ENCODE results near the gene ASPHD1. TPM values are rescaled to one million over a fixed set of nuclear protein-coding genes. Genes with fewer than 3 reads are reported as not detected.
"Not testable (repeated sequence)": the region's sequence is repeated elsewhere in the genome, so short reads cannot be mapped to it uniquely, and the experiment has no call there.

ASPHD1 gene
- total RNA-seq, 4 donors from 2014 or later, result not detected

GRCh38 chr16:29906520-29907244 lies 6.4 kb downstream of the ASPHD1 start:
- no peak overlapping the region for H3K4me3 ChIP-seq (ENCODE audit: low read depth, poor library complexity, severe bottlenecking)
- DNase-seq (ENCODE audit: low spot score in 2 of 2), result no peak
- intact Hi-C loops (cut with DNase I; ENCODE audit: low total_unique reads), result loop anchor here (1.0 kb wide), 1 partner anchor 123 kb away; no protein-coding TSS in a partner anchor
- 81 to 83% methylated on average over 23 of the region's 23 CpGs for WGBS, 2 donors
- TF ChIP-seq POLR2A (IDR thresholded peaks at IDR 0.05) (no peak), CTCF (IDR thresholded peaks at IDR 0.05) (no peak)

GRCh38 chr16:29907973-29908372 lies 7.7 kb downstream of the ASPHD1 start:
- WGBS, 2 donors, result 71 to 73% methylated on average over 2 of the region's 2 CpGs
- H3K4me3 ChIP-seq (ENCODE audit: low read depth, poor library complexity, severe bottlenecking), result no peak overlapping the region
- TF ChIP-seq POLR2A (IDR thresholded peaks at IDR 0.05), result no peak
- TF ChIP-seq CTCF (IDR thresholded peaks at IDR 0.05), result no peak
- intact Hi-C loops (cut with DNase I; ENCODE audit: low total_unique reads), result loop anchor here (1.0 kb wide), 1 partner anchor 121 kb away; no protein-coding TSS in a partner anchor
- no peak for DNase-seq (ENCODE audit: low spot score in 2 of 2)

- H3K4me3 ChIP-seq (ENCODE audit: low read depth, poor library complexity, severe bottlenecking), result no peak overlapping the region
- TF ChIP-seq CTCF (IDR thresholded peaks at IDR 0.05), result no peak
- TF ChIP-seq POLR2A (IDR thresholded peaks at IDR 0.05), result no peak
- no peak for DNase-seq (ENCODE audit: low spot score in 2 of 2)
- 77 to 80% methylated on average over 2 of the region's 2 CpGs for WGBS, 2 donors
- intact Hi-C loops (cut with DNase I; ENCODE audit: low total_unique reads), result no loop called here
These were observed 8.5 kb downstream of the ASPHD1 start for GRCh38 chr16:29908719-29909220.

- 66 to 74% methylated on average over 2 of the region's 2 CpGs for WGBS, 2 donors
- H3K4me3 ChIP-seq (ENCODE audit: low read depth, poor library complexity, severe bottlenecking), result no peak overlapping the region
- no peak for DNase-seq (ENCODE audit: low spot score in 2 of 2)
- TF ChIP-seq POLR2A (IDR thresholded peaks at IDR 0.05), result no peak
- TF ChIP-seq CTCF (IDR thresholded peaks at IDR 0.05), result no peak
- intact Hi-C loops (cut with DNase I; ENCODE audit: low total_unique reads), result no loop called here
These were observed 9.1 kb downstream of the ASPHD1 start for GRCh38 chr16:29909391-29909790.

GRCh38 chr16:29909851-29910250 lies 9.6 kb downstream of the ASPHD1 start:
- DNase-seq (ENCODE audit: low spot score in 2 of 2); H3K4me3 ChIP-seq (ENCODE audit: low read depth, poor library complexity, severe bottlenecking); intact Hi-C loops (cut with DNase I; ENCODE audit: low total_unique reads): not testable (repeated sequence)
- WGBS, 2 donors, result 74 to 75% methylated on average over 6 of the region's 6 CpGs

GRCh38 chr16:29910819-29911675 lies 10.8 kb downstream of the ASPHD1 start:
- intact Hi-C loops (cut with DNase I; ENCODE audit: low total_unique reads), result no loop called here
- TF ChIP-seq POLR2A (IDR thresholded peaks at IDR 0.05) (no peak), CTCF (IDR thresholded peaks at IDR 0.05) (no peak)
- WGBS, 2 donors, result 85 to 91% methylated on average over 19 to 20 of the region's 20 CpGs
- no peak overlapping the region for H3K4me3 ChIP-seq (ENCODE audit: low read depth, poor library complexity, severe bottlenecking)
- no peak for DNase-seq (ENCODE audit: low spot score in 2 of 2)

All from lower leg skin (tissue), 4 donors.